Germinal center (tissue), 1 donor: Measurements from ENCODE around the gene HOXB13.

Experiments
- DNase-seq: peaks from one replicate; pipeline ENCODE4 v3.0.0; 2012; ENCODE audit warnings: mixed read lengths, low spot score

HOXB13 gene

GRCh38 chr17:48748718-48749566 lies 20.4 kb upstream of the HOXB13 start:
- DNase-seq = no peak

- DNase-seq = no peak
These were observed 19.2 kb upstream of the HOXB13 start for GRCh38 chr17:48747445-48748363.

GRCh38 chr17:48746916-48747444 lies 18.4 kb upstream of the HOXB13 start:
- DNase-seq = no peak

GRCh38 chr17:48745381-48746275 lies 17.1 kb upstream of the HOXB13 start:
- no peak for DNase-seq

- no peak for DNase-seq
These were observed 12.0 kb upstream of the HOXB13 start for GRCh38 chr17:48740537-48740936.

GRCh38 chr17:48738803-48739526 lies 10.4 kb upstream of the HOXB13 start:
- DNase-seq = no peak

- no peak for DNase-seq
These were observed 9.9 kb upstream of the HOXB13 start for GRCh38 chr17:48738424-48738802.

GRCh38 chr17:48737330-48738043 lies 8.9 kb upstream of the HOXB13 start:
- no peak for DNase-seq

GRCh38 chr17:48735062-48735351 lies 6.5 kb upstream of the HOXB13 start:
- DNase-seq = no peak

GRCh38 chr17:48734333-48735061 lies 5.9 kb upstream of the HOXB13 start:
- no peak for DNase-seq

GRCh38 chr17:48733632-48734328 lies 5.2 kb upstream of the HOXB13 start:
- no peak for DNase-seq

GRCh38 chr17:48732688-48733629 lies 4.4 kb upstream of the HOXB13 start:
- DNase-seq = no peak

GRCh38 chr17:48731355-48731754 lies 2.8 kb upstream of the HOXB13 start:
- DNase-seq = no peak

GRCh38 chr17:48730240-48730550 lies 1.6 kb upstream of the HOXB13 start:
- no peak for DNase-seq

GRCh38 chr17:48729335-48730239 lies 1.0 kb upstream of the HOXB13 start:
- no peak for DNase-seq

- no peak for DNase-seq
These were observed 955 bp downstream of the HOXB13 start for GRCh38 chr17:48727415-48728175.

GRCh38 chr17:48726916-48727286 lies 1.6 kb downstream of the HOXB13 start:
- no peak for DNase-seq
